Natural killer cell (primary cell): ENCODE results near the gene UBE2QL1. TPM values are rescaled to one million over a fixed set of nuclear protein-coding genes. Genes with fewer than 3 reads are reported as not detected.

ENCODE experiments used
- ATAC-seq, 3 donors: fragments of 150-1000 bp in 2 of 3; fragments of 200-7000 bp in 1 of 3; cut with Tn5 transposase; 1 replicate in 1 of 3; 2 replicates in 2 of 3; pipeline ENCODE4 v1.10.0; 2021; ENCODE audit warnings: mild to moderate bottlenecking in 2 of 3, moderate library complexity in 2 of 3
- DNase-seq, 2 donors: peaks; one replicate each; pipeline versions ENCODE4 v3.0.0 to v3.0.0-alpha.2; 2013 to 2021; ENCODE audit warnings: mixed read lengths in 1 of 2
- H3K27ac ChIP-seq: one replicate; pipeline ENCODE4 v1.5.1; 2013; ENCODE audit warnings: mild to moderate bottlenecking, low read length
- H3K27me3 ChIP-seq: one replicate; pipeline ENCODE4 v1.6.1; 2013; ENCODE audit warnings: low read length; ENCODE audit not compliant: control insufficient read depth, insufficient read depth
- H3K36me3 ChIP-seq: one replicate; pipeline ENCODE4 v1.6.1; 2013; ENCODE audit warnings: low read length; ENCODE audit not compliant: control insufficient read depth, insufficient read depth
- H3K4me1 ChIP-seq: one replicate; pipeline ENCODE4 v1.6.1; 2013; ENCODE audit warnings: low read length; ENCODE audit not compliant: control insufficient read depth, insufficient read depth
- H3K4me3 ChIP-seq: one replicate; pipeline ENCODE4 v1.5.1; 2013; ENCODE audit warnings: low read length
- H3K9me3 ChIP-seq: one replicate; pipeline ENCODE4 v1.6.1; 2013; ENCODE audit warnings: low read length; ENCODE audit not compliant: control insufficient read depth, insufficient read depth
- H3K27ac Mint-ChIP-seq, 2 donors: one replicate each; pipeline ENCODE4 v1.8.0; 2022; ENCODE audit warnings: mild to moderate bottlenecking in 2 of 2, mixed read lengths in 2 of 2, moderate library complexity in 1 of 2
- H3K27me3 Mint-ChIP-seq, 2 donors: one replicate each; pipeline ENCODE4 v1.8.0; 2022; ENCODE audit warnings: low read depth in 2 of 2, mixed read lengths in 2 of 2
- H3K36me3 Mint-ChIP-seq: one replicate; pipeline ENCODE4 v1.8.0; 2022; ENCODE audit warnings: mixed read lengths
- H3K4me1 Mint-ChIP-seq, 2 donors: one replicate each; pipeline ENCODE4 v1.8.0; 2022; ENCODE audit warnings: mixed read lengths in 2 of 2
- H3K4me3 Mint-ChIP-seq: one replicate; pipeline ENCODE4 v1.8.0; 2022; ENCODE audit warnings: mild to moderate bottlenecking, moderate library complexity, mixed read lengths
- H3K9me3 Mint-ChIP-seq, 2 donors: one replicate each; pipeline ENCODE4 v1.8.0; 2022; ENCODE audit warnings: mixed read lengths in 2 of 2
- CTCF ChIP-seq: fragments of 200-600 bp; IDR thresholded peaks from one replicate; pipeline ENCODE4 v1.8.0; 2022; ENCODE audit warnings: antibody characterized with exemption
- WGBS: methylation state at CpG from one replicate; pipeline ENCODE4 v1.1.7; 2013; ENCODE audit warnings: missing lambda C conversion rate; ENCODE audit not compliant: insufficient coverage; 5-methylcytosine and 5-hydroxymethylcytosine counted together
- intact Hi-C: fragments of 100-400 bp; cut with micrococcal nuclease; formaldehyde crosslinking; loops from one replicate; pipeline ENCODE4 v1.14.2; 2022
- total RNA-seq, 4 donors: library from RNA; stranded (reverse); fragments of 120-200 nt in 1 of 4; gene quantifications; one replicate each; pipeline versions ENCODE4 v1.2.3 to v1.2.4, GENCODE V29; 2013 to 2022

The UBE2QL1 gene
- total RNA-seq, 3 donors from 2014 or later (not counting 1 experiment from before 2014, with no cell fraction given): not detected

GRCh38 chr5:6482735-6483134 lies 34.1 kb downstream of the UBE2QL1 start:
- Mint-ChIP-seq H3K36me3 (no peaks in the 10 kb centered on the region), H3K9me3 (no peaks in the 10 kb centered on the region), H3K27ac (no peak overlapping the region), H3K27me3 (peaks cover 0 to 6% of the 10 kb centered on the region in 2 donors), H3K4me3 (no peak overlapping the region), H3K4me1 (no peaks in the 10 kb centered on the region)
- DNase-seq (no peak), ATAC-seq (no peak)
- TF ChIP-seq CTCF: no peak
- Histone ChIP-seq H3K9me3 (no peaks in the 10 kb centered on the region), H3K36me3 (no peaks in the 10 kb centered on the region), H3K4me1 (no peaks in the 10 kb centered on the region), H3K27me3 (no peaks in the 10 kb centered on the region), H3K27ac (no peak overlapping the region), H3K4me3 (no peak overlapping the region)
- WGBS: 94% methylated on average over 11 of the region's 11 CpGs
- intact Hi-C loops: no loop called here

GRCh38 chr5:6483880-6484382 lies 35.3 kb downstream of the UBE2QL1 start:
- no peaks in the 10 kb centered on the region for H3K27me3 ChIP-seq
- Mint-ChIP-seq H3K9me3 (no peaks in the 10 kb centered on the region), H3K27ac (no peak overlapping the region), H3K36me3 (no peaks in the 10 kb centered on the region), H3K4me3 (no peak overlapping the region), H3K4me1 (no peaks in the 10 kb centered on the region), H3K27me3 (peaks cover 0 to 6% of the 10 kb centered on the region in 2 donors)
- no peaks in the 10 kb centered on the region for H3K9me3 ChIP-seq
- no peaks in the 10 kb centered on the region for H3K36me3 ChIP-seq
- H3K4me1 ChIP-seq: no peaks in the 10 kb centered on the region
- ATAC-seq (no peak), DNase-seq (no peak)
- intact Hi-C loops: no loop called here
- H3K4me3 ChIP-seq: no peak overlapping the region
- WGBS: 79% methylated on average over 9 of the region's 9 CpGs
- no peak for TF ChIP-seq CTCF
- H3K27ac ChIP-seq: no peak overlapping the region

- H3K36me3 Mint-ChIP-seq: no peaks in the 10 kb centered on the region
- ATAC-seq (no peak), DNase-seq (no peak)
- 85% methylated on average over 13 of the region's 13 CpGs for WGBS
- peaks cover 0 to 6% of the 10 kb centered on the region in 2 donors for H3K27me3 Mint-ChIP-seq
- no peaks in the 10 kb centered on the region for H3K36me3 ChIP-seq
- no peaks in the 10 kb centered on the region for H3K4me1 ChIP-seq
- H3K27ac Mint-ChIP-seq: no peak overlapping the region
- H3K4me3 Mint-ChIP-seq: no peak overlapping the region
- no peak overlapping the region for H3K4me3 ChIP-seq
- intact Hi-C loops: no loop called here
- no peak for TF ChIP-seq CTCF
- no peaks in the 10 kb centered on the region for H3K4me1 Mint-ChIP-seq
- no peaks in the 10 kb centered on the region for H3K27me3 ChIP-seq
- H3K27ac ChIP-seq: no peak overlapping the region
- H3K9me3 Mint-ChIP-seq: no peaks in the 10 kb centered on the region
- no peaks in the 10 kb centered on the region for H3K9me3 ChIP-seq
Measured at GRCh38 chr5:6484446-6484845, 35.8 kb downstream of the UBE2QL1 start.

GRCh38 chr5:6484899-6485298 lies 36.2 kb downstream of the UBE2QL1 start:
- DNase-seq: no peak
- no peak for TF ChIP-seq CTCF
- H3K4me3 Mint-ChIP-seq: no peak overlapping the region

More at GRCh38 chr5:6484899-6485298, 36.2 kb downstream of the UBE2QL1 start:
- Mint-ChIP-seq H3K27me3 (peaks cover 0 to 6% of the 10 kb centered on the region in 2 donors), H3K9me3 (no peaks in the 10 kb centered on the region), H3K27ac (no peak overlapping the region), H3K4me1 (no peaks in the 10 kb centered on the region), H3K36me3 (no peaks in the 10 kb centered on the region)
- H3K27ac ChIP-seq: no peak overlapping the region
- H3K4me1 ChIP-seq: no peaks in the 10 kb centered on the region
- no peak overlapping the region for H3K4me3 ChIP-seq
- WGBS: 60% methylated on average over 5 of the region's 5 CpGs
- intact Hi-C loops: no loop called here
- no peaks in the 10 kb centered on the region for H3K27me3 ChIP-seq
- H3K36me3 ChIP-seq: no peaks in the 10 kb centered on the region
- no peaks in the 10 kb centered on the region for H3K9me3 ChIP-seq
- ATAC-seq: no peak
